Measurements from ENCODE around the gene RSPH6A.

RSPH6A gene

DNA sequence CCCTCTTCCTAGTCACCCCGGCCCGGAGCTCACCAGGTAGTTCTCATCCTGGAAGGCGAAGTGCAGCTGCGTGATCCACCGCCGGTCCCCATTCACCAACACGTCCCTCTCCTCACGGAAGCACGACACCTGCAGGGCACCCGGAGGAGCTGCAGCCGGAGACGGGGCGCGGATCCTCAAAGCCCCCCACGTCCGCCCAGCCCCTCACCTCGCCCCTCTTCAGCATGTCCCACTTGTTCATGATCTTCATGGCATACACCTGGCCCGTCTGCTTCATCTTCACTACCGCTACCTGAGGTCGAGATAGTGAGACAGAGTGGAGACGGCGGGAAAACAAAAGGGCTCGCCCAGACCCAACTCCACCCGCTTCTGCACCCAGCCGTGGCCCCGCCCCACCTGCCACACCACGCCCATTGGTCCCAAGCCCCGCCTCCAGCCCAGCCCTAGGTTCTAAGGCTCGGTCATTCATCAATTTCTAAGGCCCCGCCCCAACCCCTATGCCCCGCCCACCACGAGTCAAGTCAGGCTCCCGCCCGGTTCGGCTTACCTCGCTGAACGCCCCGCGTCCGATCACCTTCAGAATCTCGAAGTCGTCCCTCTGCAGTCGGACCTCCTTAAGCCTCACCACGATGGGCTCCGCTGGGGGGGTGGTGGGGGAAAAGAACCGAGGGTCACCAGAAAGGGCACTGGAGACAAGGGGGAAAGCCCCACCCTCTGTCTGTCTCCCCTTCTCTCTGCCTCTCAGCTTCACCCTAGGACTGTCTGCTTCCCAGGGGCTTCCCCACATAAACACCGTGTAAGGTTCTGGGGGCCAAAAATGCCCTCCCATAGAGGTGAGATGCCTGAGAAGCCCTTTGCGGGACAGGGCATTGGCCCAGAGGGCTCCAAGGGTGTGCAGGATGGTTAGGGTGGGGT lies 35.6 kb downstream of the RSPH6A start:
- no peak for DNase-seq

DNA sequence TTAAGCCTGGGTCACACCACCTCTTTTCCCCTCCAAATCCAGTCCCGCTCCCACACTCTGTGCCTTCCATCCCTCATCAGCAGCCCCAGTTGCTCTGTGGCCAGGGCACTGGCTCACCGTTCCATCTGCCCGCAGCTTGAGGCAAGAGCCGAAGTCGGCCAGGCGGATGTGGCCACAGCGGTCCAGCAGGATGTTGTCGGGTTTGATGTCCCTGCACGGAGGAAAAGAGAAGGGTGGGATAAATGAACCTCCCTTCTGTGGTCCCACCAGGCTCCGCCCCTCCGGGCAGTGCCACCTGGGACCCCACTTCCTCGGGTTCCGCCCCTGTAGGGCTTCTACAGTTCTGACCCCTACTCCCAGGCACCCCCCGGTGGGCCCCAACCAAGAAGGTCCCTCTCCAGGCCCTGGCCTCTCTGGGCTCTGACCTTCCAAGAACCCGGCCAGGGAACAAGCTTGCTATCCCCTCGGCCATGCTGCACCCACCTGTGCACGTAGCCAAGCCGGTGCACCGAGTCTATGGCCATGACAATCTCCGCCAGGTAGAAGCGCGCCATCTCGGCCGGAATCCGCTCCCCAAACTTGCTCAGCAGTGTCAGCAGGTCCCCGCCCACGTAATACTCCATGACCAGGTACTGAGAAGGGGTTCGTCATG lies 37.0 kb downstream of the RSPH6A start:
- no peak for DNase-seq

DNA sequence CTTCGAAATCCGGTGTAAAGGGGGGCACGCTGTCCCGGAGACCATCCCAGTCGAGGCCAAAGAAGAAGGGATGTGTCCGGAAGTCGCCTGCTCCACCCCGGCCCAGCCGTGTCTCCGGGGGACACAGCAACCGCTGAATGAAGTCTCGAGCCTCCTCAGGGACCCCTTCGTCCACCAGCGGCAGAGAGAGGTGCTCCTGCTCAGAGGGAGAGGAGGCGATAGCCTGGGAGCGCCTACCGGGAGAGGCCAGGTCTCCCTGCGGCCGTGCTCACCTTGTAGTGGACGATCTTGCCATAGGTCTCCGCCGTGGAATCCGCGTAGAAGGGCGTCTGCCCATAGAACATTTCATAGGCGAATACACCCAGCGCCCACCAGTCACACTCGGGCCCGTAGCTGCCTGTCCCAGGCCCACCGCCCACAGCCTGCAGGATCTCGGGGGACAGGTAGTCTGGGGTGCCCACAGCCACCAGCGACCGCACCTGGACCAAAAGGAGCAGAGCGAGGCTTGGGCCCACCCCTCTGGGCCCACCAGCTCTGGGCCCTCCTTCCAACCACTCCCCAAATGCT lies 37.6 kb downstream of the RSPH6A start:
- no peak for DNase-seq

DNA sequence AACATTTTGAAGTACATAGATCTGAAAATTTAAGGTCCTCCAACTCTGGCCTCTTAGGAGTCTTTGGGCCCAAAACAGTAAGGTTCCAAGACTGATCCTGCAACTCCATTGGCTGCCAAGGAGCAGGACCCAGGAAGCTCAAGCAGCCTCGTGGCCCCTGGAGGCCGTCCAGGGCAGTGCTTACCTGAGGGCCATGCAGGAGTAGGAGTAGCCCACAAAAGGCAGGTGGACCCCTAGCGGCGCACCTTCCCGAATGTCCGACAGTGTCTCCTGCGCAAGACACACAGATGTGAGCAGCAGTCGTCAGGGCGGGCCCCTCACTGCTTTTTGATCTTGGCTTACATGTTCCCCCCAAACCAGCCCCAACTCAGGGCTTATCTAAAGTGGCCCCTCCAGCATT lies 40.3 kb downstream of the RSPH6A start:
- DNase-seq = no peak

DNA sequence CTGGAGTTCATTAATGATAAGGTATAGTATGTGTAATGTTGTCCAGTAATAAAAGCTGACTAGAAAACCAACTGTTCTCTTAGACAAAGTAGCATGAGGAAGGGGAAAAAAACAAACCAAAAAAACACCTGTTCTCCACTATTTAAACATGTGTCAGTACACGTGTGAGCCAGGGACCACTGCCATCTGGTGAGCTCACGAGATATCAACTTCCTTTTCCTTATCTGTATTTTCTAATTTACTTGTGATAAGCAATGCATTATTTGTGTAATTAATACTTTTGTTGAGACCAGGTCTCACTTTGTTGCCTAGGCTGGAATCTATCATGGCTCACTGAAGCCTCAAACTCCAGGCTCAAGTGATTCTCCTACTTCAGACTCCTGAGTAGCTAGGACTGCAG lies 41.7 kb downstream of the RSPH6A start:
- no peak for DNase-seq

DNA sequence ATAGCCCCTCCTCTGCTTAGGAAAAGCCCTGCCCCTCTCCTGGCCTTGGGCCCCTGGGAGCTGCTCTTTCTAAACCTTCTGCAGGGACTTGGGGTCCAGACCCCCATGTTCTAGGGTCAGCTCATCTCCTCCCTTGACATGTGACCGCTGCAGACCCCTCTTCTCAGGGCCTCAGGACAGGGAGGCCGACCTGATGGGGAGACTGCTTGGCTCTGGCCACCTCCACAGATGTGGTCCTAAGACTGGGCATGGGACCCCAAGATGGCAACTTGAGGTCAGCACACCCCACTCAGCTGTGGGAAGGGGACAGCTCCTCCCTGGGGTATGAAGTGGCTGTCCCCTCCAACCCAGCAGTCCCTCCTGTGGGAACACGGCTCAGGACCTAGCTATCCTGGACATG lies 42.2 kb downstream of the RSPH6A start:
- no peak for DNase-seq

DNA sequence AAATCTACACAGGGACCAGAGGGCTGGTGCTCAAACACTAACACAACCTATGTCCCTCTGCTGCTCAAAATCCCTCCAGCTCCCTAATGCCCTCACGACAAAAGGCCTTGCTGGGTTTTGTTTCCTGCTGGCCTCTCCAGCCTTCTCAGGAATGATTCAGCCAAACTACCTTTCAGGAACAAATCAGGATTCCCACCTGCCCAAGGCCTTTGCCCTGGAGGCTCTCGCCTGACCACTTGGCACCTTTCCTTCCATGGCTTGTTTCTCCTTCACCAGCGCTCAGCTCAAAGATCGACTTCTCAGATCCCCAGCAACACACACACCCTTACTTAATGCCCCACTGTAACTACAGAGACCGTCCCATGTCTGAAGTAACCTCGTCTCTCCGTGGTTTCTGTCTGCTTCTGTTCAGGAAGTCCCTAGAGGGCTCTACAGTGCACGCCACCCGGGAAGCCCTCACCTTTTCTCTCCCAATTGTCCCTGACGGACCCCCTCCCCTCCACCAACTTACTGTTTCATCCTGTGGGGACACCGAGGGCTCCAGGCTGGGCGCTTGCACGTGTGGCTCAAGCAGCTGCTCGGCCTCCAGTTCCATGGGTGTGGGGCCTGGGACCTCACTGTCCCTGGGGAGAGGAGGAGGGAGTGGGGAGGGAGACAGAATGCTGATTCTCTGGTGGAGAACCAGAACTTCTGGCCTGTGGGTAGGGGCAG lies 42.8 kb downstream of the RSPH6A start:
- DNase-seq = no peak

DNA sequence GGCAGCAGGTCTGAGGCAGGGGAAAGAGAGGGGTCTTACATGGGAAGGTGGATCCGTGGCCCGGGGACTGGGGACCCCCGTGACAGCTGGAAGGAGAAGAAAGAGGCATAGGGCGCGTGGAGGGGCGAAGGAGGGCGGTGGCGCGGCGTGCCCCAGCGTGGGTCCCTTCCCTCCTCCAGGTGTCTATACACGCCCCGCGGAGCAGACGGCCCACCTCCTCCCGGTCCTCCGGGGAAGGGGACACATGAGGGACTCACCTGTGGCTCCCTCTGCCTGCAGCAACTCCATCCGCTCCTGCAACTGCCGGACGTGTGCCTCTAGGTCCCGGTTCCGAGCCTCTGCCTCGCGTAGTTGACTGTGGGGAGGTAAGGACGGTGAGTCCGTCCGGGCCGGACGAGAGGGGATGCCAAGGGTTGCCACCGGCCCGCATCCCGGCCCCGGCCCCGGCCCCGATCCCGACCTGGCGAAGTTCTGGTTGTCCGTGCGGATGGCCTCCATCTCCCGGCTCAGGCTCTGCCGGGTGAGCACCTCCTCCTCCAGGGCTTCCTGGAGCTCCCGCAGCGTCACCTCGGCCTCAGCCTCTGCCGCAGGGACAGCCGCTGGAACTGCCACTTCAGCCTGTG lies 43.7 kb downstream of the RSPH6A start:
- DNase-seq = no peak

DNA sequence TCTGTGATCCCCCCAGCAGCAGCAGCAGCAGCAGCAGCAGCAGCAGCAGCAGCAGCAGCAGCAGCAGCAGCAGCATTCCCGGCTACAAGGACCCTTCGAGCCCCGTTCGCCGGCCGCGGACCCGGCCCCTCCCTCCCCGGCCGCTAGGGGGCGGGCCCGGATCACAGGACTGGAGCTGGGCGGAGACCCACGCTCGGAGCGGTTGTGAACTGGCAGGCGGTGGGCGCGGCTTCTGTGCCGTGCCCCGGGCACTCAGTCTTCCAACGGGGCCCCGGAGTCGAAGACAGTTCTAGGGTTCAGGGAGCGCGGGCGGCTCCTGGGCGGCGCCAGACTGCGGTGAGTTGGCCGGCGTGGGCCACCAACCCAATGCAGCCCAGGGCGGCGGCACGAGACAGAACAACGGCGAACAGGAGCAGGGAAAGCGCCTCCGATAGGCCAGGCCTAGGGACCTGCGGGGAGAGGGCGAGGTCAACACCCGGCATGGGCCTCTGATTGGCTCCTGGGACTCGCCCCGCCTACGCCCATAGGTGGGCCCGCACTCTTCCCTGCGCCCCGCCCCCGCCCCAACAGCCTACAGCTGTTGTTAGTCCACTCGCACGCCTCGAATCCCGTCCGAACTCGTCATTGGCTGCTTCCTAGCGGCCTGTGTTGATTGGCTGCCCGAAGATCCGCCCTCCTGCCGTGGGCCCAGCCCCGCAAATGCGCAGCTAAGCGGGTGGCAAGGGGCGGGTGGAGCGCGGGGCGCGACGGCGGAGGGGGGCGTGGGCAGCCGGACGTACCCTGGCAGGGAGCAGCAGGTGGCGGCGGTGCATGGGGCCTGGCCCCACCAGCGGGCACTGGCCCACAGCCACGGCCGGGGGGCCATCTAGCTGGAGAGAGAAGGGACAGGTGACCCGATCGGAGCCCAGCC lies 44.7 kb downstream of the RSPH6A start:
- peak; percentile 95 for DNase-seq

DNA sequence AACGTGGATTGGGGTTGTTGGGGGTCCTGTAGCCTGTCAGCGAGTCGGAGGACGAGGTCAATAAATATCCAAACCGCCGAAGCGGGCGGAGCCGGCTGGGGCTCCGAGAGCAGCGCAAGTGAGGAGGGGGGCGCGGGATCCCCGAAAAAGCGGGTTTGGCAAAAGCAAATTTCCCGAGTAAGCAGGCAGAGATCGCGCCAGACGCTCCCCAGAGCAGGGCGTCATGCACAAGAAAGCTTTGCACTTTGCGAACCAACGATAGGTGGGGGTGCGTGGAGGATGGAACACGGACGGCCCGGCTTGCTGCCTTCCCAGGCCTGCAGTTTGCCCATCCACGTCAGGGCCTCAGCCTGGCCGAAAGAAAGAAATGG lies 45.3 kb downstream of the RSPH6A start:
- no peak for DNase-seq

DNA sequence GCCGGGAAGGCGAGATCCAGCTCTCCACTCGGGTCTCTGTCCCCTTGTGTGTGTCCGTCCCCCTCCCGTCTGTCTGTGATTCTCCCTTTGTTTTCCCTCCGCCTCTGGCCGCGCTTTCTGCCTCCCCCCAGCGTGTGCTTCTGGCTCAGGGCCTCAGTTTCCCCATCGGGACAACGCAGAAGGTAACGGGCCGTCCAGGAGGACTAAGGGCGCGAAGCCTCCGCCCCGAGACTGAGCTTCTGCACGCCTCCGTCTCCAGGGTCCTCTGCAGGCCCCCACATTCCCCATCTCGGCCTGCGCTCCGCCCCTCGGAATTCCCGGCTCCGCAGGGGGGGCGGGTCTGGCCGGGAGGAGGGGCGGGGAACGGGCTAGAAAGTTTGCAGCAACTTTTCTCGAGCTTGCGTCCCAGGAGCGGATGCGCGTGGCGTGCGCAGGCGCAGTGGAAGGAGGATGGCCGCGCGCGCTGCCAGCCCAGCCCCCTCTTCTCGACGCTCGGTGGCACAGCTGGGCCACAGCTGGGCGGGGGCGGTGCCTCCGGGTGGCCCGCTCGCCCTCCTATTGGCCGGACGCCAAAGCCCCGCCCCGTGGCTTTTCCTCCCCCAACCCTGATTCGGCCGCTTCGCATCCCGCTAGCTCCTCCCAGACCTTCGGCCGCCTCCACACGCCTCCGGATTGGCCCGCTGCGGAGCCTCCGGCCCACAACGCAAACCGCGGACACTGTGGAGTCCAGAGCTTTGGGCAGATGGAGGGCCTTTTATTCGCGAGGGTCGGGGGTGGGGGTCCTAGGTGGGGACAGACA lies 45.9 kb downstream of the RSPH6A start, which contains the start of gene SIX5:
SIX5 (minus strand) TSS at position 269 of the 799 bp plus-strand sequence. CDS start 408 bp downstream, outside the sequence.
- DNase-seq = peak; percentile 83

DNA sequence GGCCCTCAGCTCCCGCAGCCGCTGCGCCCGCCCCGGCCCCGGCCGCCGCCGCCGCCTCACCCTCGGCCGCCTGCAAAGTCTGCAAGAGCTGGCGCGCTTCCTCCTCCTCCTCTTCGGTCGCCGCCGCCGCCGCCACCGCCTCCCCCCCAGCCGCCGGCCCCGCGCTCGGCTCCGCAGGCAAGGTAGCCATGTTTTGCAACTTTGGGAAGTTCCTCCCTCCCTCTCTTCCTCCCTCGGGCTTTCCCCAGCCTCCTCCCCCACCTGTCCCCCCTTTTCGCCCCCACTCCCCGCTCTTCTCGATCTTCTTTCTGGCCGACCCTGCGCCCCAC lies 46.5 kb downstream of the RSPH6A start:
- no peak for DNase-seq

DNA sequence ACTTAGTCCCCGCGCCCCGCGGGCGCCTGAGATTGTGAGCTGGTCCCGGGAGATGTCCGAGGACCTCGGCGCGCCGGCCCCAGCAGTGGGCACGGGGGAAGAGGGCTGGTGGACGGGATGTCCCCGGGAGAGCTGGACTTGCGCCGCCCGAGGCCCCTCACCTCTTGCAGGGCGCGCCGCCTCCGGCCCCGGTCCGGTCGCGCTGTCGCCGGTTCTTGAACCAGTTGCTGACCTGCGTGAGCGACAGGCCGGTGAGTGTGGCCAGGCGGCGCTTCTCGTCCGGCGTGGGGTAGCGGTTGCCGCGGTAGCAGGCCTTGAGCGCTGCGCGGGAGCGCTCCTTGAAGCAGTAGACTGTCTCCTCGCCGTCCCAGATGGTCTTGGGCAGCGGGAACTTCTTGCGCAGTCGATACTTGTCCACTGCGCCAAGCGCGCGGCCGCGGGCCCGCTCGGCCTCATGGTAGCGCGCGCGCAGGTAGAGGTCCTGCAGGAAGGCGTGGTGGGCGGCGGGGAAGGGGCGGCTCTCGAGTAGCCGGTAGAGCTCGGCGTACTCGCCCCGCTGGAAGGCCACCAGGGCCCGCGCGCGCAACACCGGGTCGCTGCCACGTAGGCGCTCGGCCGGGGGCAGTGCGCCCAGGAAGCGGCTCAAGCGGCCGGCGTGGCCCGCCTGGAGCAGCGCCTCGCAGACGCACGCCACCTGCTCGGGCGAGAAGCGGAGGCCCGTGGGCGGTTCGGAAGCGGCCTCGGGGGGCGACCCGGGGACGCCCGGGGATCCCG lies 47.0 kb downstream of the RSPH6A start:
- no peak for DNase-seq

DNA sequence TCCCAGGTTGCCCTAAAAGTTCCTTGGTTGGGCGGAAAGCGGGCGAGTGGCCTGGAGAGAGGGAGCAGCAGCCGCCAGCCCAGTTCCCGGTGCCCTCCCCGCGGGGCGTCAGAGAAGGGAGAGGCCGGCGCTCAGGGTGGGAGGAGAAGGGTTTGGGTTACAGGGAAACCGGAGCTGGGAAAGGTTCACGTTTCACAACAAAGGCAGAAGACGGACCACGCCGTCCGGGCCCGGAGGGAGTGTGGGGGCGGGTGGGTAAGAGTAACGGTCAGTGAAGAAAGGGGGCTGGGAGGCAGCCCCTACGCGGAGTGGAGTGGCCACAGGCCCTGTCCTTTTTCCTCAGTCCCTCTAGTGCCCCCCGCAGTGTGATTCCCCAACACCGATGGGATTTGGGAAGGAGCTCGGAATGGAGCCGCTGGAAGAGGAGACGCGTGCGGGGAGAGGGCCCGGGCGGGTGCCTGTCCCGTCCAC lies 47.7 kb downstream of the RSPH6A start:
- no peak for DNase-seq

DNA sequence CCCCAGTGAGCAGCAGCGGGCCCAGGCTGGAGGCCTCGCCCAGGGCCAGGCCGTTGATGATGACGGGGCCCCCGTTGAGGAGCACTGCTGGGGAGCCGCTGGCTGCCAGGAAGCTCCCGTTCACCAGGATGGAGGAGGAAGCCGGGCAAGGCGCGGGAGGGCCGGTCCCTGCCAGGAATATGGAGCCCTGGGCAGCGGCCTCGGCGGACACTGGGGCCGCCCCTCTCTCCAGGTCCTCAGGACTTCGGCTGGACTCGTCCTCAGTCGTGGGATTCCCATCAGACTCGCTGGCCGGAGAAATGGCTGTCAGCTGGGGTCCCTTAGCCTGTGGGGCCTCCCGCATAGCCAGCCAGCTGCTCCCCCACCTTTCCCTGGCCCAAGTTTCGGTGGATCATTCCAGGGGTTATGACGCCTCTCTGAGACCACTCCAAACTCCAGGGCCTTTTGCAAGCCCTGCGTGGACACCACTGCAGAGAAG lies 48.2 kb downstream of the RSPH6A start:
- no peak for DNase-seq

DNA sequence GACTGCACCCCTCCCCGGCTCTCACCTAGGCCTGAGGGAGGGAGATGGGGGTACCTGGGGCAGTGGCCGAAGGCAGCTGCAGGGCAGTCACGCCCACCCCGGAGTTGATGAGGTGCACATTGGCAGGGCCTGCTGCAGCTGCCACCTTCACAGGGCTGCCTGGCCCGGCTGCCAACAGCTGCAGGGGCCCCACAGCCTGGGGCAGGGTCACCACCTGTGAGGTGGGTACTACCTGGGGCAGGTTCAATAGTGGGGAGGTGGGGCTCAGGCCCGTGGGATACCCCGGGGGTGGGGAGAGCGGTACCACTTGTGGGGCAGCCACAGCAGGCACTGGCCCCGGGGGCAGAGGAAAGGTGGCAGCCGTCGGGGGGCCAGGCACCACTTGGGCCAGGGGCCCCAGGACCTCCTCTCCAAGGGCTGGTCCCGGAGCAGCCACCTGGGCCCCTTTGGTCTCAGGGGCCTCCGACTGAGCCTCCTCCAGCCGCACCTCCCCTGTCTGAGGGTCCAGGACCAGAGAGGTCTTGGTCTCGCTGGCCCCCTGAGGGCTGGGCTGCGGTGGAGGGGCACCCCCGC lies 48.7 kb downstream of the RSPH6A start:
- no peak for DNase-seq

DNA sequence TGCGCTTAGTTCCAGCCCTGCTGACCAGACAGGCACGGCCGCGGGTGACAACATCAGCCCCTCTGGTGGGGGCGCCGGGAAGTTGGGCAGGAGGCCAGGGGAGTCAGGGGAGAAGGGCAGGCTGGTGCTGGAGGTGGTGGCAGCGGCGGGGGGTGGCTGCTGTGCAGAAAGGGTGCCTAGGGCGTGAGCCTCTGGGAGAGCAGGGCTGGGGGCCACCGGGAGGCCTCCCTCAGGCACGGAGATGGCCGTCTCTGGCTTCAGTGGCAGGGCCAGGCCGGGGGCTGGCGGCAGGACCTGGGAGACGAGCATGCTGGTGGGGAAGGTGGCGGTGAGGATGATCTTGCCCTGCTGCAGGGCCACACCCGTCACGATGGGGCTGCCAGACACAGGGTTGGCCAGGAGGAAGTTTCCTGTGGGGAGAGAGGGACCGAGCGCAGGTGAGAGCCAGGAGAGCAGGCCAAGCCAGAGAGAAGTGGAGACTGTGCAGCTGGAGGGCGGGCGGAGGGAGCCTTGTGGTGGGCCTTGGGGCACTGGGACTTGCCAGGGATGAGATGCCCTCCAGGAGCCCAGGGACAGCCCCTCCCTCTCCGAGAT lies 49.3 kb downstream of the RSPH6A start:
- no peak for DNase-seq

DNA sequence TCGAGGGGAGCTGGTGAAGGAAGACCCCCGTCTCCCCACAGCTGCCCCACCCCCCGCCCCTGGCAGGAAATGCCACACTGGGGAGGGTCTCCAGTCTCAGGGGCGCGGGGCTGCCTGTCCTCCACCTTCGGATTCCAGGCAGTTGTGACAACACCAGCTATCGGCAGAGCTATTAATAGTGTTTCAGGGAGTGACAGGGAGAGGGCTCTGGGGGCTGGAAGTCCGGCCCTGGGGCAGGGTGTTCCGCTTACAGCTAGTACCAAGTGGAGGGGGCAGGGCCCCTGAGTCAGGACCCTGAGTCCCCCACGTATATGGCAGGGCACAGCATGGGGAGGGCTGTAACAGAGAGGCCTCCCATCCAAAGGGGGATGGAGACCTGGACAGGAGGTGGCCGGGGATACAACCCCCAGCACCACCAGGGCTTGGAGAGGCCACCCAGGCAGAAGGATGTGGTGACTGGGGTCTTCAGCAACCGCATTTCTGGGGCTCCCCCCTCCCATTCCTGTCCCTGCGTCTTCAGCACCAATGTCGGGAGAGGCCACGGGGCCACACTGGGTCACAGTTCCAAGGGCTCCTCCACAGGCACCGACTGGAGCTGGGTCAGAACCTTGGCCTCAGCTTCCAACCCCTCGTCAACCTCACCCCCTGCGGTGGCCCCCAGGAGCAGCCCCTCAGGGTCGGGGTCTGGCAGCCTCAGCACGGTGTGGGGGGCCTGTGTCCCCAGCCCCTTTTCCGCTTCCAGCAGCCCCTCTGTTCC lies 50.0 kb downstream of the RSPH6A start:
- no peak for DNase-seq

All from SHP77 treated with DMSO at 0.1 percent for 48 hours (cell line).